ENCODE results near the gene LRRC4.

LRRC4 gene

GRCh38 chr7:127980901-127981300, 50.3 kb downstream of the LRRC4 start:
- peaks cover 21% of the 10 kb centered on the region for H3K36me3 ChIP-seq
- H3K27ac ChIP-seq, result no peak overlapping the region
- DNase-seq, result no peak
- no peaks in the 10 kb centered on the region for H3K27me3 ChIP-seq (ENCODE audit: insufficient read depth, low read depth, severe bottlenecking)
- no peak for TF ChIP-seq CTCF (IDR thresholded peaks at IDR 0.05; ENCODE audit: low read depth, low read length)
- peaks cover 9% of the 10 kb centered on the region for H3K9me3 ChIP-seq (ENCODE audit: severe bottlenecking)
- H3K4me3 ChIP-seq (ENCODE audit: low read depth, low read length), result no peak overlapping the region

- no peak for DNase-seq
- Histone ChIP-seq H3K4me3 (ENCODE audit: low read depth, low read length) (no peak overlapping the region), H3K27me3 (ENCODE audit: insufficient read depth, low read depth, severe bottlenecking) (no peaks in the 10 kb centered on the region), H3K27ac (no peak overlapping the region), H3K36me3 (peaks cover 21% of the 10 kb centered on the region), H3K9me3 (ENCODE audit: severe bottlenecking) (peaks cover 9% of the 10 kb centered on the region)
- TF ChIP-seq CTCF (IDR thresholded peaks at IDR 0.05; ENCODE audit: low read depth, low read length), result no peak
Observed at GRCh38 chr7:127979728-127980126, 51.5 kb downstream of the LRRC4 start.

DNA sequence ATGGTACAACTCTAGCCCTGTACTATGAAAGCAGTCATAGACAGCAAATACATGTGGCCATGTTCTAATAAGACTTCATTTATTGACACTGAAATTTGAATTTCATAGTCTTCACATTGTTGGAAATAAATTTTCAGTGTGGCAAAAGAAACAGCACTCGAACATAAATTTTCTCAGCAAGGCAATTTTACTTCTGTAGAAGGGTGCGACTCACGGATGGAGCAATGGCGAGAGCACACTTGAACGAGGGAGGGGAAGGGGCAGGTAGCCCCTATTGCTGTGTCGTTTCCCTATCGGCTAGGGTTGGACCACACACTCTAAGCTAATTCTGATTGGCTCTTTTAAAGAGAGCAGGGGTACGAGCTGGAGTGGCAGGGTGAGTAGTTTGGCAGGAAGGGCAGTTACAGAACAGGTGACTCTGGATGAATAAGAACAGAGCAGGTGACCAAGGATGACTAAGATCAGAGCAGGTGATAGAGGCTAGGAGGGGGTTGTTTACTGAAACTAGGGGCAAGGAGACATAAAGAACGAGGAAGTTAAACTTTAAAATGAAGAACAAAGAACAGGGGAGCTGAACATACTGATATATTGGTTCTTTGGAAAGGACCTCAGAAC, 52.0 kb downstream of the LRRC4 start:
- no peak overlapping the region for H3K4me3 ChIP-seq (ENCODE audit: low read depth, low read length)
- H3K9me3 ChIP-seq (ENCODE audit: severe bottlenecking), result peaks cover 9% of the 10 kb centered on the region
- DNase-seq, result no peak
- H3K36me3 ChIP-seq, result peaks cover 21% of the 10 kb centered on the region
- H3K27ac ChIP-seq, result no peak overlapping the region
- H3K27me3 ChIP-seq (ENCODE audit: insufficient read depth, low read depth, severe bottlenecking), result no peaks in the 10 kb centered on the region
- TF ChIP-seq CTCF (IDR thresholded peaks at IDR 0.05; ENCODE audit: low read depth, low read length), result no peak

GRCh38 chr7:127978421-127978820, 52.8 kb downstream of the LRRC4 start:
- H3K36me3 ChIP-seq, result peaks cover 21% of the 10 kb centered on the region
- no peaks in the 10 kb centered on the region for H3K27me3 ChIP-seq (ENCODE audit: insufficient read depth, low read depth, severe bottlenecking)
- DNase-seq, result no peak
- no peak for TF ChIP-seq CTCF (IDR thresholded peaks at IDR 0.05; ENCODE audit: low read depth, low read length)
- H3K9me3 ChIP-seq (ENCODE audit: severe bottlenecking), result peaks cover 9% of the 10 kb centered on the region
- H3K27ac ChIP-seq, result no peak overlapping the region
- no peak overlapping the region for H3K4me3 ChIP-seq (ENCODE audit: low read depth, low read length)
